ENCODE measurements around the gene STK32A.

The STK32A gene

GRCh38 chr5:147287110-147287509, 52.3 kb downstream of the STK32A start:
- Histone ChIP-seq H3K4me1 (ENCODE audit: control insufficient read depth, insufficient read depth, low read length) (no peaks in the 10 kb centered on the region), H3K4me3 (ENCODE audit: low read length) (no peak overlapping the region), H3K36me3 (ENCODE audit: control insufficient read depth, insufficient read depth, low read length) (no peaks in the 10 kb centered on the region), H3K27ac (ENCODE audit: low read depth, low read length) (no peak overlapping the region), H3K9ac (ENCODE audit: low read length) (no peak overlapping the region), H3K27me3 (ENCODE audit: control insufficient read depth, insufficient read depth, low read length) (no peaks in the 10 kb centered on the region)

- no peaks in the 10 kb centered on the region for H3K27me3 ChIP-seq (ENCODE audit: control insufficient read depth, insufficient read depth, low read length)
- no peaks in the 10 kb centered on the region for H3K36me3 ChIP-seq (ENCODE audit: control insufficient read depth, insufficient read depth, low read length)
- no peak overlapping the region for H3K9ac ChIP-seq (ENCODE audit: low read length)
- no peaks in the 10 kb centered on the region for H3K4me1 ChIP-seq (ENCODE audit: control insufficient read depth, insufficient read depth, low read length)
- no peak overlapping the region for H3K4me3 ChIP-seq (ENCODE audit: low read length)
- H3K27ac ChIP-seq (ENCODE audit: low read depth, low read length): no peak overlapping the region
Measured at GRCh38 chr5:147290261-147290660, 55.4 kb downstream of the STK32A start.

DNA sequence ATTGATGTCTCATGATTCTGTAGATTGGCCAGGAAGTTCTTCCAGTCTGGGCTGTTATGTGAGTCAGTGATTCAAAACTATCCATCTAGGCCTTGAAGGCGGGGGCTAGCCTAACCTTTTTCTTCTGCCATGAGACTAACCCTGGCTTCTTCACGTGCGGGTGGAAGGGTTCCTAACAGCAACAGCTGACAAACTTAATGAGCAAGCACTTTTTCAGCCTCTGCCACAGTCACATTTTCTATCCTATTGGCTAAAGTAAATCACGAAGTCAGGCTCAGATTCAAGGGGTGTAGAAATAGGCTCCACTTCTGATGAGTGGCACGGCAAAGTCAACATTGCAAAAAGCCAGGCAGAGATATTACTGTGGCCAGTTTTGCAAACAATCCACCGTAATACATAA, 68.4 kb downstream of the STK32A start:
- no peaks in the 10 kb centered on the region for H3K4me1 ChIP-seq (ENCODE audit: control insufficient read depth, insufficient read depth, low read length)
- H3K27ac ChIP-seq (ENCODE audit: low read depth, low read length): no peak overlapping the region
- H3K36me3 ChIP-seq (ENCODE audit: control insufficient read depth, insufficient read depth, low read length): no peaks in the 10 kb centered on the region
- no peak overlapping the region for H3K9ac ChIP-seq (ENCODE audit: low read length)
- no peak overlapping the region for H3K4me3 ChIP-seq (ENCODE audit: low read length)
- H3K27me3 ChIP-seq (ENCODE audit: control insufficient read depth, insufficient read depth, low read length): no peaks in the 10 kb centered on the region

- no peaks in the 10 kb centered on the region for H3K36me3 ChIP-seq (ENCODE audit: control insufficient read depth, insufficient read depth, low read length)
- no peak overlapping the region for H3K27ac ChIP-seq (ENCODE audit: low read depth, low read length)
- H3K27me3 ChIP-seq (ENCODE audit: control insufficient read depth, insufficient read depth, low read length): no peaks in the 10 kb centered on the region
- no peak overlapping the region for H3K9ac ChIP-seq (ENCODE audit: low read length)
- no peaks in the 10 kb centered on the region for H3K4me1 ChIP-seq (ENCODE audit: control insufficient read depth, insufficient read depth, low read length)
- H3K4me3 ChIP-seq (ENCODE audit: low read length): no peak overlapping the region
Measured at GRCh38 chr5:147303976-147304375, 69.2 kb downstream of the STK32A start.

- no peak overlapping the region for H3K27ac ChIP-seq (ENCODE audit: low read depth, low read length)
Measured at GRCh38 chr5:147305147-147305546, 70.3 kb downstream of the STK32A start.

DNA sequence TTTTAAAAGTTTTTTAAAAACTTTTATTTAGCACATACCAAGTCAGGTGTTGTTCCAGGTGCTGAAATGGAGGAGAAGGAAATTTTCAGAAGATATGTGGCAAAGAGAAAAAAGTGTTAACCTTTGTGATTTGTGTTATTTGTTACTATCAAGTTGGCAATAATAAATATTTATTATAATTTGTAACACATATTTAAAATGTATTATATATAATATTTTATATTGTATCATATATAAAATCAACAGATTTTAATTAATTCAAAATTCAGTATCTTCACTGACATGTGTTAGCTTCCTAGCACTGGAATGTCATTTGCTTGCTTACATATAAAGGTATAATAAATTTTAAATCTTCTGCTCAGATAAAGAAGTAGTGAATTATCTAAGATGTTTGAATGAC, 71.5 kb downstream of the STK32A start:
- Histone ChIP-seq H3K4me3 (ENCODE audit: low read length) (no peak overlapping the region), H3K27me3 (ENCODE audit: control insufficient read depth, insufficient read depth, low read length) (no peaks in the 10 kb centered on the region), H3K4me1 (ENCODE audit: control insufficient read depth, insufficient read depth, low read length) (no peaks in the 10 kb centered on the region), H3K27ac (ENCODE audit: low read depth, low read length) (no peak overlapping the region), H3K9ac (ENCODE audit: low read length) (no peak overlapping the region), H3K36me3 (ENCODE audit: control insufficient read depth, insufficient read depth, low read length) (no peaks in the 10 kb centered on the region)

More at GRCh38 chr5:147305147-147305546, 70.3 kb downstream of the STK32A start:
- Histone ChIP-seq H3K36me3 (ENCODE audit: control insufficient read depth, insufficient read depth, low read length) (no peaks in the 10 kb centered on the region), H3K4me1 (ENCODE audit: control insufficient read depth, insufficient read depth, low read length) (no peaks in the 10 kb centered on the region), H3K27me3 (ENCODE audit: control insufficient read depth, insufficient read depth, low read length) (no peaks in the 10 kb centered on the region), H3K4me3 (ENCODE audit: low read length) (no peak overlapping the region), H3K9ac (ENCODE audit: low read length) (no peak overlapping the region)

DNA sequence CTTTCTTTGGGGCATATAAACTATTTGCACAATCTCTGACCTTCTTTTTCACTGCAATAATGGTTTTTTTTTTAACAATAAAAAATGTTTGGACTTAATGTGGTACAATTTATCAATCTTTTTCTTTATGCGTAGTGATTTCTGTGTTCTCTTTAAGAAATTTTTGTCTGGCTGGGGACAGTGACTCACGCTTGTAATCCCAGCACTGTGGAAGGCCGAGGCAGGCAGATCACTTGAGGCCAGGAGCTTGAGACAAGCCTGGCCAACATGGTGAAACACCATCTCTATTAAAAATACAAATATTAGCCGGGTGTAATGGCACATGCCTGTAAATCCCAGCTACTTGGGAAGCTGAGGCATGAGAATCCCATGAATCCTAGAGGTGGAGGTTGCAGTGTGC, 72.3 kb downstream of the STK32A start:
- no peaks in the 10 kb centered on the region for H3K4me1 ChIP-seq (ENCODE audit: control insufficient read depth, insufficient read depth, low read length)
- no peaks in the 10 kb centered on the region for H3K27me3 ChIP-seq (ENCODE audit: control insufficient read depth, insufficient read depth, low read length)
- H3K27ac ChIP-seq (ENCODE audit: low read depth, low read length): no peak overlapping the region
- no peak overlapping the region for H3K9ac ChIP-seq (ENCODE audit: low read length)
- H3K4me3 ChIP-seq (ENCODE audit: low read length): no peak overlapping the region
- H3K36me3 ChIP-seq (ENCODE audit: control insufficient read depth, insufficient read depth, low read length): no peaks in the 10 kb centered on the region

GRCh38 chr5:147309621-147310020, 74.8 kb downstream of the STK32A start:
- Histone ChIP-seq H3K27me3 (ENCODE audit: control insufficient read depth, insufficient read depth, low read length) (no peaks in the 10 kb centered on the region), H3K36me3 (ENCODE audit: control insufficient read depth, insufficient read depth, low read length) (no peaks in the 10 kb centered on the region), H3K4me3 (ENCODE audit: low read length) (no peak overlapping the region), H3K27ac (ENCODE audit: low read depth, low read length) (no peak overlapping the region), H3K4me1 (ENCODE audit: control insufficient read depth, insufficient read depth, low read length) (no peaks in the 10 kb centered on the region), H3K9ac (ENCODE audit: low read length) (no peak overlapping the region)

DNA sequence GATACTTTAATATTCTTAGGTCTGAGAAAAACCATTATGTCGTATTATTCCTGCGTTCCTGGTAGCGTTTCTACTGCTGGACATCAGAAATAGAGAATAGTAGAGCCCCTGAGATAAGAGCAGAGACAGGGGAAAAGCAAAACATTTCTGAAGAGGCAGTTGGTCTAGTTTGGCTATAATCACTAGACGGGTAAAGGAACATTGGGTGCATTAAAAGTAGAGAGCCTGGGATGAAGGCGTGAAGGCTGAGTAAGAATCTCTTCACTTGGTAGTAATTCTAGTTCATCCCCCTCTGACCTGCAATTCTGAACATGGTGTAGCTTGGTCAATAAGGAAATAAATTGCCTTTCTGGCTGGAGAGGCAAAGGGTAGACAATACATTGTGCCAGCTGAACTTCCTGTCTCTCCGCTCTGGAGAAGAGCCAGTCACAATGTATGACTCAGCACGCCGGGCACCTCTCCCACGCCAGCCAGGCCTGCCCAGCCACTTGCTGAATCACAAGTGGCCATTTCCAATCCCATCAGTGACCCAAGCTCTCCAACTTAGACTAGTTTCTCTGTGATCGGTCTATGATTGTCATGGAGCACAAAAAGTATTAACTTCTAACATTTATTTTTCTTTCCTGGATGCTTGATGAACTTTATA, 75.4 kb downstream of the STK32A start:
- H3K4me3 ChIP-seq (ENCODE audit: low read length): no peak overlapping the region
- no peaks in the 10 kb centered on the region for H3K27me3 ChIP-seq (ENCODE audit: control insufficient read depth, insufficient read depth, low read length)
- no peaks in the 10 kb centered on the region for H3K36me3 ChIP-seq (ENCODE audit: control insufficient read depth, insufficient read depth, low read length)
- H3K4me1 ChIP-seq (ENCODE audit: control insufficient read depth, insufficient read depth, low read length): no peaks in the 10 kb centered on the region
- H3K27ac ChIP-seq (ENCODE audit: low read depth, low read length): no peak overlapping the region
- H3K9ac ChIP-seq (ENCODE audit: low read length): no peak overlapping the region

- no peaks in the 10 kb centered on the region for H3K27me3 ChIP-seq (ENCODE audit: control insufficient read depth, insufficient read depth, low read length)
- H3K36me3 ChIP-seq (ENCODE audit: control insufficient read depth, insufficient read depth, low read length): no peaks in the 10 kb centered on the region
- H3K27ac ChIP-seq (ENCODE audit: low read depth, low read length): no peak overlapping the region
- H3K4me1 ChIP-seq (ENCODE audit: control insufficient read depth, insufficient read depth, low read length): no peaks in the 10 kb centered on the region
- no peak overlapping the region for H3K4me3 ChIP-seq (ENCODE audit: low read length)
- no peak overlapping the region for H3K9ac ChIP-seq (ENCODE audit: low read length)
Measured at GRCh38 chr5:147317978-147318684, 83.3 kb downstream of the STK32A start.

- H3K9ac ChIP-seq (ENCODE audit: low read length): no peak overlapping the region
- H3K27me3 ChIP-seq (ENCODE audit: control insufficient read depth, insufficient read depth, low read length): no peaks in the 10 kb centered on the region
- no peaks in the 10 kb centered on the region for H3K36me3 ChIP-seq (ENCODE audit: control insufficient read depth, insufficient read depth, low read length)
- H3K4me3 ChIP-seq (ENCODE audit: low read length): no peak overlapping the region
- no peak overlapping the region for H3K27ac ChIP-seq (ENCODE audit: low read depth, low read length)
- H3K4me1 ChIP-seq (ENCODE audit: control insufficient read depth, insufficient read depth, low read length): no peaks in the 10 kb centered on the region
Measured at GRCh38 chr5:147321569-147321968, 86.7 kb downstream of the STK32A start.

GRCh38 chr5:147327421-147327820, 92.6 kb downstream of the STK32A start:
- H3K36me3 ChIP-seq (ENCODE audit: control insufficient read depth, insufficient read depth, low read length): no peaks in the 10 kb centered on the region
- H3K4me1 ChIP-seq (ENCODE audit: control insufficient read depth, insufficient read depth, low read length): no peaks in the 10 kb centered on the region
- no peaks in the 10 kb centered on the region for H3K27me3 ChIP-seq (ENCODE audit: control insufficient read depth, insufficient read depth, low read length)
- H3K27ac ChIP-seq (ENCODE audit: low read depth, low read length): no peak overlapping the region
- H3K9ac ChIP-seq (ENCODE audit: low read length): no peak overlapping the region
- H3K4me3 ChIP-seq (ENCODE audit: low read length): no peak overlapping the region

DNA sequence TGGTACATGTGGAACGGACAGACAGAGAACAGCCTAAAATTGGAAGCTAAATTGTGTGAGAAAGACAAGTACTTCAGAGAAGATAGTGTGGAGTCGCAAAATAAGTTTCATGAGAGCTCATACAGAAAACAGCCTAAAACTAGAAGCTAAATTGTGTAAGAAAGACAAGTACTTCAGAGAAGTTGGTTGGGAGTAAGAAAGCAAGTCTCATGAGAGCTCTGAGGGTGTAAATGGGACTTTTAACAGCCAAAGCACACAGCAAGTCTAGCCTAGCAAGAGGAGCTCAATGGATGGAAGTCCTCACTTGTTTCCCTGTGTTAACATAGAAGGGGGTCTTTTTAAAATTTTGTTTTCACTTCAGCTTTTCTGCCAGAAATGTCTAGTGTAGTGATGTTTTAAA, 93.1 kb downstream of the STK32A start:
- H3K4me3 ChIP-seq (ENCODE audit: low read length): no peak overlapping the region
- H3K27ac ChIP-seq (ENCODE audit: low read depth, low read length): no peak overlapping the region
- H3K27me3 ChIP-seq (ENCODE audit: control insufficient read depth, insufficient read depth, low read length): no peaks in the 10 kb centered on the region
- no peaks in the 10 kb centered on the region for H3K36me3 ChIP-seq (ENCODE audit: control insufficient read depth, insufficient read depth, low read length)
- no peak overlapping the region for H3K9ac ChIP-seq (ENCODE audit: low read length)
- H3K4me1 ChIP-seq (ENCODE audit: control insufficient read depth, insufficient read depth, low read length): no peaks in the 10 kb centered on the region
